ENCODE measurements around the gene TRPC3. TPM values are rescaled to one million over a fixed set of nuclear protein-coding genes. Genes with fewer than 3 reads are reported as not detected.

TRPC3 gene
- total and polyA plus RNA-seq, 2 of the 8 experiments (the other 6 are each of a cell fraction or from before 2014, with no cell fraction given), result 0.37 to 0.41 TPM

GRCh38 chr4:121968859-121969258 lies 17.0 kb upstream of the TRPC3 start:
- no peaks in the 10 kb centered on the region for H3K79me2 ChIP-seq (ENCODE audit: control insufficient read depth in 1 of 2, insufficient read depth in 2 of 2, low read length in 2 of 2)
- no peak overlapping the region for H2BK5ac ChIP-seq (ENCODE audit: low read depth, low read length)
- H4K8ac ChIP-seq (ENCODE audit: extremely low read depth, insufficient read depth, low read length), result no peak overlapping the region
- H3K27ac ChIP-seq (ENCODE audit: low read depth, low read length), result no peak overlapping the region
- ChIA-PET POLR2A (ENCODE audit: partially characterized antibody) (no interaction called here), CTCF (ENCODE audit: partially characterized antibody) (interaction anchor here (0.7 to 1.7 kb wide), 2 partner anchors 19 kb away, joined by 3 to 9 read pairs; no protein-coding TSS in a partner anchor)
- H3K9ac ChIP-seq (replicated peaks in 1 of 4; ENCODE audit: extremely low read depth in 1 of 4, low read depth in 3 of 4, low read length in 3 of 4), result no peak overlapping the region
- no peak overlapping the region for H4K5ac ChIP-seq (ENCODE audit: insufficient read length, low read depth, low read length)
- no peak overlapping the region for H2BK120ac ChIP-seq (replicated peaks; ENCODE audit: low read depth, low read length)
- H3K79me1 ChIP-seq (ENCODE audit: low read depth, low read length), result no peaks in the 10 kb centered on the region
- no peak overlapping the region for H2BK12ac ChIP-seq (ENCODE audit: low read depth, low read length)
- no peaks in the 10 kb centered on the region for H3K23me2 ChIP-seq (ENCODE audit: low read depth, low read length)
- H3K4me2 ChIP-seq (ENCODE audit: insufficient read depth in 1 of 2, low read depth in 2 of 2, low read length in 2 of 2), result no peak overlapping the region
- no peak overlapping the region for H3K4ac ChIP-seq (replicated peaks; ENCODE audit: insufficient read length, low read depth, low read length)
- TF ChIP-seq RAD21 (IDR thresholded peaks at IDR 0.05 in 1 of 2, conservative IDR thresholded peaks at IDR 0.05 in 1 of 2; ENCODE audit: low read depth in 2 of 2, low read length in 2 of 2) (no peak), HDAC6 (IDR thresholded peaks at IDR 0.05; ENCODE audit: low read depth, low read length) (no peak), SUZ12 (IDR thresholded peaks at IDR 0.05; ENCODE audit: low read length) (no peak), TCF12 (IDR thresholded peaks at IDR 0.05; ENCODE audit: low read depth, low read length) (no peak)
- 69% methylated on average over 1 of the region's 1 CpG; no CpG with 5 or more reads in 1 of the 2 experiments for WGBS, 2 experiments (ENCODE audit: extremely low coverage in 1 of 2, insufficient coverage in 1 of 2, insufficient read length in 1 of 2, insufficient replicate concordance in 2 of 2, low coverage in 1 of 2, low lambda C conversion rate in 2 of 2, missing lambda C conversion rate in 1 of 2)
- no peak overlapping the region for H2AFZ ChIP-seq (ENCODE audit: low read length)
- no peak overlapping the region for H2BK20ac ChIP-seq (ENCODE audit: low read length)
- H4K91ac ChIP-seq (replicated peaks; ENCODE audit: insufficient read length, low read length), result no peak overlapping the region
- no peak overlapping the region for H3K23ac ChIP-seq (ENCODE audit: insufficient read length)
- H2BK15ac ChIP-seq (ENCODE audit: low read length), result no peak overlapping the region
- H4K20me1 ChIP-seq (replicated peaks in 1 of 2; ENCODE audit: control insufficient read depth in 1 of 2, insufficient read depth in 2 of 2, low read length in 2 of 2), result no peaks in the 10 kb centered on the region
- H3K27me3 ChIP-seq (replicated peaks in 1 of 4; ENCODE audit: control insufficient read depth in 3 of 4, extremely low read depth in 1 of 4, insufficient read depth in 3 of 4, low read length in 3 of 4), result no peaks in the 10 kb centered on the region
- no peak overlapping the region for H2AK5ac ChIP-seq (ENCODE audit: low read depth, low read length)
- H3K36me3 ChIP-seq (ENCODE audit: control insufficient read depth in 2 of 4, insufficient read depth in 4 of 4, low read length in 3 of 4), result no peaks in the 10 kb centered on the region
- no peak overlapping the region for H3K14ac ChIP-seq (ENCODE audit: insufficient read length)
- H3K9me3 ChIP-seq (ENCODE audit: insufficient read depth in 2 of 2, low read depth in 1 of 2, low read length in 1 of 2), result no peaks in the 10 kb centered on the region
- no peak for FAIRE-seq
- no peak overlapping the region for H3K56ac ChIP-seq (replicated peaks; ENCODE audit: insufficient read length, low read depth, low read length)
- no peak overlapping the region for H3K18ac ChIP-seq (ENCODE audit: extremely low read depth, low read length)
- H3K4me1 ChIP-seq (replicated peaks in 1 of 4; ENCODE audit: control insufficient read depth in 3 of 4, insufficient read depth in 4 of 4, low read length in 3 of 4), result no peaks in the 10 kb centered on the region
- H3K4me3 ChIP-seq (ENCODE audit: extremely low read depth in 1 of 4, insufficient read depth in 2 of 4, low read depth in 3 of 4, low read length in 4 of 4), result no peak overlapping the region
- no peak for DNase-seq (ENCODE audit: low read depth in 1 of 2, low spot score in 2 of 2)
